HG02870 (cell line): Measurements from ENCODE around the gene UBQLN3.

Experiments
- ATAC-seq: cut with Tn5 transposase; IDR thresholded peaks from one replicate; pipeline ENCODE4 v1.9.1; 2021; ENCODE audit warnings: mild to moderate bottlenecking, moderate library complexity; ENCODE audit not compliant: unreplicated experiment

UBQLN3 gene

GRCh38 chr11:5507177-5507932 is 2.4 kb downstream of the UBQLN3 start:
- no peak for ATAC-seq

GRCh38 chr11:5505363-5506048 is 4.3 kb downstream of the UBQLN3 start:
- ATAC-seq, result no peak

- ATAC-seq, result no peak
Observed at GRCh38 chr11:5504403-5504921, 5.3 kb downstream of the UBQLN3 start.

DNA sequence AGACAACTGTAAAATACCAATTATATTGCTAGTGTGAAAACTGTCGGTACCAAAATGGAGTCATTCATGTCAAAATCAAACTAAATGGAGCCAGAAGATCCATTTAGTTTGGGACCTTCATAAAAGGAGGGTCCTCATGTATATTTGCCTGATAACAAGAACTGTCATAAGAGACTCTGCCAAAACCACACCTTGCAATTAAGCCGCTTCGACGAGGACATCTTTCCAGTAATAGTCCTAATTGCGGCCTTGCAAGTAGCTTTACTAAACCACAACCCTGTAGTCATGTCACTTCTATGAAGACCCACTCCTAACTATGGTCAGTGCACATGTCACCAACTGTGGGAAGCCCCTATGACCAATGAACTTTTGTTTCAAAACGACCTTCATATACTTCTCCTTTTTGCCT is 9.4 kb downstream of the UBQLN3 start:
- no peak for ATAC-seq

GRCh38 chr11:5499671-5500070 is 10.1 kb downstream of the UBQLN3 start:
- no peak for ATAC-seq

- no peak for ATAC-seq
Observed at GRCh38 chr11:5489576-5490357, 20.0 kb downstream of the UBQLN3 start.

GRCh38 chr11:5488798-5489399 is 20.9 kb downstream of the UBQLN3 start:
- ATAC-seq, result no peak

DNA sequence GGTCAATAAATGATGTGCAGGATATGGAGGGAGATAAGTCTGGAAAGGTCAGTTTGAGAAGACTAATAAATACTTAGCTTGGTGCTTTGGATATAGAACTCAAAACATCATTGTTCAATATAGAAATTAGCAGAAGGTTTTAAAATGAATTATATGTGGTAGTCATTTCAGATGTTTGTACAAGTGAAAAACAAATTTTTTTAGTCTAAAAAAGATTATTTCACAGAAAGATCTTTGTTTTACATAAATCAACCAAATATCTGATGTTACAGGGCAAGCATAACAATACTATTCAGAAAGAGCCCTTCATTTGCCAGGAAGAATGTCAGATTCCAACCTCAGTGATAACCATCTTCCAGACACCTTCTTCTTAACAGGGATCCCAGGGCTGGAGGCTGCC is 21.4 kb downstream of the UBQLN3 start, which contains the start of gene OR52D1:
Gene OR52D1, plus strand, starts transcription at position 301 of the 400 bp plus-strand sequence. Its CDS starts 22 bp downstream, at position 323.
- no peak for ATAC-seq

DNA sequence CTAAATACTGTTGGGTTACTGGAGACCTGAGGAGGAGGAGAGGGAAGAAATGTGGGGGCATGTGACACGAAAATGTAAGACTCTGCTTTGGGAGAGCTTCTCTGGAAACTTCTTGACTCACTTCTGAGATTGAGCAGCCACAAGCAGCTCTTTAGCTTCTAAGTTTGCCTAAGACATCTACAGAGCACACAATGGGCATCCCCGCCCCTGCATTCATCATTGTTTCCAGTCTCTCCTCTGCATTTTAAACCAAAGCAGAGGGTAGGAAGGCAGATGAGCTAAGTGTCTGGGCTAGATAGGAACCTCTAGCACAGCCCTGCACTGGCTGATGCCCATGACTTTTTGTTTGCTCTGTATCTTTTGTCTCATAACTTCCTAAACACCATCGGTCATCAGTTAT is 23.3 kb downstream of the UBQLN3 start:
- no peak for ATAC-seq

GRCh38 chr11:5486003-5486402 is 23.8 kb downstream of the UBQLN3 start:
- no peak for ATAC-seq

GRCh38 chr11:5476186-5476819 is 33.5 kb downstream of the UBQLN3 start:
- no peak for ATAC-seq

- ATAC-seq, result no peak
Observed at GRCh38 chr11:5473921-5474320, 35.8 kb downstream of the UBQLN3 start.

- ATAC-seq, result no peak
Observed at GRCh38 chr11:5467527-5467926, 42.2 kb downstream of the UBQLN3 start.

DNA sequence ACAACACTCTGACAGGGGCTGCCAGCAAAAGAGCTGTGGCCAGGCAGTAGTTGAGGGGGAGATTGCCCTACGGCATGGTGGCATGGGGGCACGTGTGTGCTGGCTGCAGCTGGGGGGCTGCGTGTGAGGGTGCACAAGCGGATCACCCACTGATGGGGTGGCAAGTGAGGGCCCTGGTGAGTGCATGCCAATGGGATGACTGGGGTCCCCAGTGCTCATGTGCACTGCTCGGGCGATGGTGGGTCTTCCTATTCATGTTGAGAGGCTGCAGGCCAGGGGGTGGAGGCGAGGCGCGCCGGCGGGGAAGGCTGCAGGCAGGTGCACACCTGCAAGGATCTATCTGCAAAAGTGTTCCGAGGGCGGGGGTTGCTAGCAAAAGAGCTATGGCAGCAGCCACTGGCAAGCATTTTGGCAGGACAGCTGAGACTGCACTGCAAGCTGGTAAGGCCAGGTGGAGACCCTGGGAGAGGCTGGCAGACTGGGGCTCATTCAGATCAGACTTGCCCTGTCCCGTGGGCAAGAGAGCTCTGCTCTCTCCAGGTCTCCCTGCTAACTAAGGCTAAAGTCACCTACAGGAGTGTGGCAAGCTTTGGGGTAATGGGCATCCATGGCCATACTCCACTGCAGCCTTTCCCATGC is 48.7 kb downstream of the UBQLN3 start:
- no peak for ATAC-seq
